WERI-Rb-1 (cell line): ENCODE results near the gene CD8B.

Experiments
- DNase-seq: peaks from one replicate; pipeline ENCODE4 v3.0.0-alpha.2; 2020
- H3K27ac ChIP-seq: fragments of 250-450 bp; sonication (Bioruptor Pico); 2 replicates; pipeline ENCODE4 v1.5.1; 2020; ENCODE audit warnings: mild to moderate bottlenecking, moderate library complexity
- H3K27me3 ChIP-seq: fragments of 250-450 bp; sonication (Bioruptor Pico); 2 replicates; pipeline ENCODE4 v1.5.1; 2021; ENCODE audit warnings: mild to moderate bottlenecking, low read depth, moderate library complexity; ENCODE audit not compliant: insufficient read depth, severe bottlenecking
- H3K36me3 ChIP-seq: fragments of 250-450 bp; sonication (Bioruptor Pico); 2 replicates; pipeline ENCODE4 v1.5.1; 2020; ENCODE audit warnings: mild to moderate bottlenecking, moderate library complexity
- H3K4me3 ChIP-seq: 2 replicates; pipeline ENCODE4 v1.5.1; 2011; ENCODE audit warnings: low read depth, mild to moderate bottlenecking, control low read depth, low read length
- H3K9me3 ChIP-seq: fragments of 250-450 bp; sonication (Bioruptor Pico); 2 replicates; pipeline ENCODE4 v1.5.1; 2021; ENCODE audit warnings: mild to moderate bottlenecking, moderate library complexity; ENCODE audit not compliant: severe bottlenecking
- CTCF ChIP-seq: IDR thresholded peaks from 2 replicates; pipeline ENCODE4 v1.5.1; 2011; ENCODE audit warnings: low read depth, mild to moderate bottlenecking, control low read depth, inconsistent platforms, low read length

Gene CD8B

GRCh38 chr2:86770816-86771301 is 90.8 kb downstream of the CD8B start:
- no peak for DNase-seq
- Histone ChIP-seq H3K4me3 (no peak overlapping the region), H3K27ac (no peak overlapping the region), H3K27me3 (no peaks in the 10 kb centered on the region), H3K9me3 (no peaks in the 10 kb centered on the region), H3K36me3 (peaks cover 62% of the 10 kb centered on the region)
- TF ChIP-seq CTCF, result no peak

GRCh38 chr2:86769838-86770237 is 91.8 kb downstream of the CD8B start:
- Histone ChIP-seq H3K27me3 (no peaks in the 10 kb centered on the region), H3K9me3 (no peaks in the 10 kb centered on the region), H3K4me3 (no peak overlapping the region), H3K36me3 (peaks cover 65% of the 10 kb centered on the region), H3K27ac (no peak overlapping the region)
- no peak for TF ChIP-seq CTCF
- no peak for DNase-seq

GRCh38 chr2:86768189-86768949 is 93.3 kb downstream of the CD8B start:
- Histone ChIP-seq H3K9me3 (no peaks in the 10 kb centered on the region), H3K27me3 (no peaks in the 10 kb centered on the region), H3K36me3 (peaks cover 62% of the 10 kb centered on the region), H3K4me3 (no peak overlapping the region), H3K27ac (no peak overlapping the region)
- no peak for DNase-seq
- no peak for TF ChIP-seq CTCF
